BE2C (cell line): ENCODE data around the gene DDX54.
A peak's percentile ranks its signal among the peaks of the same experiment; 100 is the strongest.

Source experiments
- DNase-seq: peaks from one replicate; pipeline ENCODE4 v3.0.0-alpha.2; 2020
- H3K27me3 ChIP-seq: fragments of 250-450 bp; sonication (Bioruptor Pico); 2 replicates; pipeline ENCODE4 v1.5.1; 2020; ENCODE audit warnings: mild to moderate bottlenecking
- H3K36me3 ChIP-seq: fragments of 250-450 bp; sonication (Bioruptor Pico); 2 replicates; pipeline ENCODE4 v1.5.1; 2020; ENCODE audit warnings: mild to moderate bottlenecking
- H3K4me1 ChIP-seq: fragments of 250-450 bp; sonication (Bioruptor Pico); 2 replicates; pipeline ENCODE4 v1.5.1; 2020
- H3K4me3 ChIP-seq: 2 replicates; pipeline ENCODE4 v1.5.1; 2011; ENCODE audit warnings: low read depth, low read length
- H3K9me3 ChIP-seq: fragments of 250-450 bp; sonication (Bioruptor Pico); 2 replicates; pipeline ENCODE4 v1.5.1; 2020
- CTCF ChIP-seq: IDR thresholded peaks from 2 replicates; pipeline ENCODE4 v1.5.1; 2012; ENCODE audit warnings: mild to moderate bottlenecking, low read depth, low read length

The DDX54 gene

GRCh38 chr12:113137861-113138783 lies 47.2 kb downstream of the DDX54 start:
- DNase-seq: no peak
- Histone ChIP-seq H3K9me3 (no peaks in the 10 kb centered on the region), H3K4me1 (peaks cover 4% of the 10 kb centered on the region)

GRCh38 chr12:113136990-113137511 lies 48.2 kb downstream of the DDX54 start:
- TF ChIP-seq CTCF: no peak
- Histone ChIP-seq H3K27me3 (no peaks in the 10 kb centered on the region; the same call in 1 of the 2 replicates), H3K9me3 (no peaks in the 10 kb centered on the region), H3K36me3 (no peaks in the 10 kb centered on the region), H3K4me1 (peaks cover 6% of the 10 kb centered on the region), H3K4me3 (no peak overlapping the region)
- DNase-seq: no peak

More at GRCh38 chr12:113137861-113138783, 47.2 kb downstream of the DDX54 start:
- H3K4me3 ChIP-seq: no peak overlapping the region
- H3K27me3 ChIP-seq: no peaks in the 10 kb centered on the region; the same call in 1 of the 2 replicates
- H3K36me3 ChIP-seq: no peaks in the 10 kb centered on the region
- TF ChIP-seq CTCF: no peak

- H3K4me1 ChIP-seq: peaks cover 6% of the 10 kb centered on the region
- no peaks in the 10 kb centered on the region for H3K36me3 ChIP-seq
- H3K9me3 ChIP-seq: no peaks in the 10 kb centered on the region
- H3K27me3 ChIP-seq: no peaks in the 10 kb centered on the region; the same call in 1 of the 2 replicates
- TF ChIP-seq CTCF: no peak
- no peak for DNase-seq
- no peak overlapping the region for H3K4me3 ChIP-seq
Observed at GRCh38 chr12:113136128-113136989, 48.9 kb downstream of the DDX54 start.

- no peak within 1 kb of the TSS; the same call in 1 of the 2 replicates for H3K4me3 ChIP-seq
- no peaks in the 10 kb centered on the region for H3K9me3 ChIP-seq
- no peaks in the 10 kb centered on the region; the same call in 1 of the 2 replicates for H3K27me3 ChIP-seq
- DNase-seq: peak; percentile 46
- no peaks in the 10 kb centered on the region for H3K36me3 ChIP-seq
- TF ChIP-seq CTCF: peak; percentile 33; the same call in 1 of the 2 replicates
- peaks cover 6% of the 10 kb centered on the region for H3K4me1 ChIP-seq
Observed at GRCh38 chr12:113135178-113136127, 49.8 kb downstream of the DDX54 start, which contains the start of gene RASAL1. TSS of gene RASAL1 (minus strand) at chr12:113135761. CDS start at chr12:113135462, 299 bp downstream.

- no peaks in the 10 kb centered on the region for H3K36me3 ChIP-seq
- peaks cover 6% of the 10 kb centered on the region for H3K4me1 ChIP-seq
- no peak for TF ChIP-seq CTCF
- H3K9me3 ChIP-seq: no peaks in the 10 kb centered on the region
- no peak overlapping the region for H3K4me3 ChIP-seq
- DNase-seq: no peak
- no peaks in the 10 kb centered on the region; the same call in 1 of the 2 replicates for H3K27me3 ChIP-seq
Observed at GRCh38 chr12:113134521-113134951, 50.7 kb downstream of the DDX54 start.
